B cell (primary cell): ENCODE results near the gene MYD88.

Experiments used
- EZH2 ChIP-seq: IDR thresholded peaks from 2 replicates; pipeline ENCODE4 v1.6.1; 2012; ENCODE audit warnings: borderline replicate concordance, low read depth, mild to moderate bottlenecking, moderate library complexity, low read length; ENCODE audit not compliant: insufficient read depth, poor library complexity, severe bottlenecking
- TF ChIP-seq, protein P1 (sequence below): fragments of 200-600 bp; IDR thresholded peaks from one replicate; pipeline ENCODE4 v1.8.0; 2022; ENCODE audit warnings: antibody characterized with exemption, mild to moderate bottlenecking

DNA sequence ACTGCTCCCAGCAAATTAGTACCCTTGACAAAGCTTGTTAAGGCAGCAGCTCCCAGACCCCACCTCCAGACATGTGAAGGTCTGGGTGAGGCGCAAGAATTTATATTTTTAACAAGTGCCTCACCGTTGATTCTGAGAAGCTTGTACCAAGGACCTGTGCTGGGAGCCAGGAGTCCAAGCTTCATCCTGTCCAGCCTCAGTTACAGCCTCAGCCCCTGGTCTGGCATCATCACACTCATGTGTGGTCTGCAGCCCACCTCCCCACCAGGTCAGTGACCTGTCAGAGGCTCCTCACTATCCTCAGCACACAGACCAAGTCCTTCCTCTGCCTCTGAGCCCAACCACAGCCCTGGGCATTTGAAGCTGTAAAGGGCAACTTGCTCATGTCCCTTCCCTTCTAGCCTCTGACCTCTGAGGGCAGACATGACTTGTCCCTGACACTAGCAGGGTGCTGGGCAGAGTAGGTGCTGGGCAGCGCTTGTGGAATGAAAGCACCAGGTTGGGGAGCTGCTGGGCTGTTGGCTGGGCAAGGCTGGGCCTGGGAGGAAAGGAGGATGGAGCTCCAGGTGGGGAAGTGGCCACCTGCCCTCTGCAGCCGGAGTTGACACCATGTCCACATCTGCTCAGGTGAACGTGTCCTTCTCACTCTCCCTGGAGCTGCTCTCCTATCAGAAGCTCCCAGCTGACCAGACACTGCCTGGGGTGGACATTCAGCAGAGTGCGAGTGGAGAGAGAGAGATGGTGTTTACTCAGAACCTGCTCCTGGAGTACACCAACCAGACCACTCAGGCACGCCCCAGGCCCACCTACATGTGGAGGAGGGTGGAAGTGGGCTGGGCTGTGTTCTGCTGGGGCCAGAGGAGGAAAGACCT lies 18.4 kb upstream of the MYD88 start:
- TF ChIP-seq, protein P1, sequence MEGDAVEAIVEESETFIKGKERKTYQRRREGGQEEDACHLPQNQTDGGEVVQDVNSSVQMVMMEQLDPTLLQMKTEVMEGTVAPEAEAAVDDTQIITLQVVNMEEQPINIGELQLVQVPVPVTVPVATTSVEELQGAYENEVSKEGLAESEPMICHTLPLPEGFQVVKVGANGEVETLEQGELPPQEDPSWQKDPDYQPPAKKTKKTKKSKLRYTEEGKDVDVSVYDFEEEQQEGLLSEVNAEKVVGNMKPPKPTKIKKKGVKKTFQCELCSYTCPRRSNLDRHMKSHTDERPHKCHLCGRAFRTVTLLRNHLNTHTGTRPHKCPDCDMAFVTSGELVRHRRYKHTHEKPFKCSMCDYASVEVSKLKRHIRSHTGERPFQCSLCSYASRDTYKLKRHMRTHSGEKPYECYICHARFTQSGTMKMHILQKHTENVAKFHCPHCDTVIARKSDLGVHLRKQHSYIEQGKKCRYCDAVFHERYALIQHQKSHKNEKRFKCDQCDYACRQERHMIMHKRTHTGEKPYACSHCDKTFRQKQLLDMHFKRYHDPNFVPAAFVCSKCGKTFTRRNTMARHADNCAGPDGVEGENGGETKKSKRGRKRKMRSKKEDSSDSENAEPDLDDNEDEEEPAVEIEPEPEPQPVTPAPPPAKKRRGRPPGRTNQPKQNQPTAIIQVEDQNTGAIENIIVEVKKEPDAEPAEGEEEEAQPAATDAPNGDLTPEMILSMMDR, result no peak
- no peak for TF ChIP-seq EZH2
